ENCODE measurements around the gene KCNT2. TPM values are rescaled to one million over a fixed set of nuclear protein-coding genes. Genes with fewer than 3 reads are reported as not detected.

Gene KCNT2
- total and polyA plus RNA-seq, 2 experiments from 2014 or later: 1.2 to 8.8 TPM

GRCh38 chr1:196180847-196181593 is 427.2 kb downstream of the KCNT2 start:
- Histone ChIP-seq H4K20me1 (ENCODE audit: insufficient read depth, poor library complexity, severe bottlenecking) (no peaks in the 10 kb centered on the region), H3K4me2 (no peak overlapping the region), H3K9me2 (replicated peaks; ENCODE audit: insufficient read depth) (no peaks in the 10 kb centered on the region), H3K27ac (no peak overlapping the region), H3K27me3 (no peaks in the 10 kb centered on the region), H2AFZ (no peak overlapping the region), H3K4me3 (no peak overlapping the region), H3K36me3 (replicated peaks; ENCODE audit: insufficient read depth, low read depth) (no peaks in the 10 kb centered on the region), H3K9me3 (ENCODE audit: low read depth) (no peaks in the 10 kb centered on the region), H3K79me2 (no peaks in the 10 kb centered on the region), H3K4me1 (ENCODE audit: insufficient read depth) (no peaks in the 10 kb centered on the region)
- peak; percentile 10 for DNase-seq (ENCODE audit: low spot score)
- WGBS (ENCODE audit: low lambda C conversion rate, missing lambda C conversion rate): 69% methylated on average over 1 of the region's 1 CpG
- TF ChIP-seq EZH2phosphoT487 (IDR thresholded peaks at IDR 0.05; ENCODE audit: low read depth, severe bottlenecking, unreplicated experiment) (no peak), EZH2 (IDR thresholded peaks at IDR 0.05; ENCODE audit: borderline replicate concordance) (no peak)
- TF ChIP-seq, protein P1, sequence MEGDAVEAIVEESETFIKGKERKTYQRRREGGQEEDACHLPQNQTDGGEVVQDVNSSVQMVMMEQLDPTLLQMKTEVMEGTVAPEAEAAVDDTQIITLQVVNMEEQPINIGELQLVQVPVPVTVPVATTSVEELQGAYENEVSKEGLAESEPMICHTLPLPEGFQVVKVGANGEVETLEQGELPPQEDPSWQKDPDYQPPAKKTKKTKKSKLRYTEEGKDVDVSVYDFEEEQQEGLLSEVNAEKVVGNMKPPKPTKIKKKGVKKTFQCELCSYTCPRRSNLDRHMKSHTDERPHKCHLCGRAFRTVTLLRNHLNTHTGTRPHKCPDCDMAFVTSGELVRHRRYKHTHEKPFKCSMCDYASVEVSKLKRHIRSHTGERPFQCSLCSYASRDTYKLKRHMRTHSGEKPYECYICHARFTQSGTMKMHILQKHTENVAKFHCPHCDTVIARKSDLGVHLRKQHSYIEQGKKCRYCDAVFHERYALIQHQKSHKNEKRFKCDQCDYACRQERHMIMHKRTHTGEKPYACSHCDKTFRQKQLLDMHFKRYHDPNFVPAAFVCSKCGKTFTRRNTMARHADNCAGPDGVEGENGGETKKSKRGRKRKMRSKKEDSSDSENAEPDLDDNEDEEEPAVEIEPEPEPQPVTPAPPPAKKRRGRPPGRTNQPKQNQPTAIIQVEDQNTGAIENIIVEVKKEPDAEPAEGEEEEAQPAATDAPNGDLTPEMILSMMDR (IDR thresholded peaks at IDR 0.05; ENCODE audit: poor library complexity): no peak

GRCh38 chr1:196178083-196178635 is 430.1 kb downstream of the KCNT2 start:
- 74% methylated on average over 3 of the region's 3 CpGs for WGBS (ENCODE audit: low lambda C conversion rate, missing lambda C conversion rate)
- no peak overlapping the region for H2AFZ ChIP-seq
- H3K79me2 ChIP-seq: no peaks in the 10 kb centered on the region
- H3K27me3 ChIP-seq: no peaks in the 10 kb centered on the region
- no peaks in the 10 kb centered on the region for H4K20me1 ChIP-seq (ENCODE audit: insufficient read depth, poor library complexity, severe bottlenecking)
- H3K9me2 ChIP-seq (replicated peaks; ENCODE audit: insufficient read depth): no peaks in the 10 kb centered on the region
- H3K4me1 ChIP-seq (ENCODE audit: insufficient read depth): no peaks in the 10 kb centered on the region
- no peak for DNase-seq (ENCODE audit: low spot score)
- TF ChIP-seq, protein P1 (IDR thresholded peaks at IDR 0.05; ENCODE audit: poor library complexity): no peak
- TF ChIP-seq EZH2phosphoT487 (IDR thresholded peaks at IDR 0.05; ENCODE audit: low read depth, severe bottlenecking, unreplicated experiment) (no peak), EZH2 (IDR thresholded peaks at IDR 0.05; ENCODE audit: borderline replicate concordance) (no peak)
- no peak overlapping the region for H3K4me3 ChIP-seq
- no peak overlapping the region for H3K27ac ChIP-seq
- no peaks in the 10 kb centered on the region for H3K36me3 ChIP-seq (replicated peaks; ENCODE audit: insufficient read depth, low read depth)
- no peak overlapping the region for H3K4me2 ChIP-seq
- no peaks in the 10 kb centered on the region for H3K9me3 ChIP-seq (ENCODE audit: low read depth)

Small RNA genes within 50 kb of the gene (microRNA-seq; reads per million reads assigned to microRNA genes)
- not detected for gene MIR4735

Small RNA genes within 50 kb of the gene (small RNA-seq; reads per million reads assigned to genes)
- gene MIR4735: not detected

Other genes with a start within 250 kb of the KCNT2 start
- gene CFH, start 43.6 kb upstream of the KCNT2 start, total RNA-seq: 123 and 138 TPM in 2 replicates
- 41.4 and 63.2 TPM in 2 replicates for gene CFH, start 43.6 kb upstream of the KCNT2 start, polyA plus RNA-seq
- gene CFHR3, start 166.4 kb upstream of the KCNT2 start, total RNA-seq: 1.7 and 1.8 TPM in 2 replicates
- gene CFHR3, start 166.4 kb upstream of the KCNT2 start, polyA plus RNA-seq: 1.7 and 2.3 TPM in 2 replicates
- gene CFHR1, start 211.3 kb upstream of the KCNT2 start, total RNA-seq: 51.1 and 58.2 TPM in 2 replicates
- gene CFHR1, start 211.3 kb upstream of the KCNT2 start, polyA plus RNA-seq: 19.9 and 33.1 TPM in 2 replicates